T-cell (primary cell): Measurements from ENCODE around the gene TUBA4B. TPM values are rescaled to one million over a fixed set of nuclear protein-coding genes. Genes with fewer than 3 reads are reported as not detected.

Source experiments
- ATAC-seq, 4 experiments: fragments of 200-7000 bp in 3 of 4; fragments of 150-1000 bp in 1 of 4; cut with Tn5 transposase; replicated peaks in 1 of 4; 1 replicate in 3 of 4; 2 replicates in 1 of 4; pipeline ENCODE4 v1.10.0; 2021; ENCODE audit warnings: moderate library complexity in 3 of 4, mild to moderate bottlenecking in 2 of 4, moderate number of reproducible peaks in 1 of 4
- CTCF ChIA-PET, 2 donors: fragments of 300-600 bp; sonication (Branson Sonifier 250); formaldehyde crosslinking; loops; one replicate each; lab custom pipeline; 2022; ENCODE audit warnings: antibody characterized with exemption in 2 of 2; lab: Charles Lee
- POLR2A ChIA-PET, 2 donors: fragments of 300-600 bp; sonication (Branson Sonifier 250); formaldehyde crosslinking; loops; one replicate each; lab custom pipeline; 2022; ENCODE audit warnings: antibody characterized with exemption in 2 of 2; lab: Charles Lee
- DNase-seq, 35 experiments: peaks; one replicate each; pipeline versions ENCODE4 v3.0.0 to v3.0.0-alpha.2; 2013 to 2023
- H3K27ac ChIP-seq: one replicate; pipeline ENCODE4 v1.5.1; 2013; ENCODE audit warnings: low read length
- H3K27me3 ChIP-seq, 2 experiments: replicated peaks in 1 of 2; 1 replicate in 1 of 2; 2 replicates in 1 of 2; pipeline versions ENCODE4 v1.6.1 to v1.7.0; 2013; ENCODE audit warnings: low read length in 1 of 2, mixed read lengths in 1 of 2; ENCODE audit not compliant: control insufficient read depth in 2 of 2, insufficient read depth in 2 of 2; ENCODE audit errors: extremely low read depth in 1 of 2
- H3K36me3 ChIP-seq, 2 donors: 1 replicate in 1 of 2; 2 replicates in 1 of 2; pipeline versions ENCODE4 v1.6.1 to v1.7.0; 2013; ENCODE audit warnings: low read length in 1 of 2; ENCODE audit not compliant: control insufficient read depth in 2 of 2, insufficient read depth in 1 of 2; ENCODE audit errors: extremely low read depth in 1 of 2
- H3K4me1 ChIP-seq, 2 experiments: 1 replicate in 1 of 2; 2 replicates in 1 of 2; pipeline versions ENCODE4 v1.6.1 to v1.7.0; 2013; ENCODE audit warnings: low read length in 2 of 2, mixed read lengths in 1 of 2; ENCODE audit not compliant: insufficient read depth in 2 of 2, control insufficient read depth in 1 of 2; ENCODE audit errors: extremely low read depth in 1 of 2
- H3K4me3 ChIP-seq, 2 donors: 1 replicate in 1 of 2; 2 replicates in 1 of 2; pipeline versions ENCODE4 v1.5.1 to v1.7.0; 2013; ENCODE audit warnings: mild to moderate bottlenecking in 2 of 2, low read length in 1 of 2, moderate library complexity in 1 of 2; ENCODE audit not compliant: control insufficient read depth in 1 of 2; ENCODE audit errors: extremely low read depth in 1 of 2
- H3K9me3 ChIP-seq: 2 replicates; pipeline ENCODE4 v1.7.0; 2013
- H3K27ac Mint-ChIP-seq, 2 donors: one replicate each; pipeline ENCODE4 v1.8.0; 2020 to 2021; ENCODE audit warnings: mild to moderate bottlenecking in 2 of 2, mixed read lengths in 2 of 2
- H3K27me3 Mint-ChIP-seq, 2 donors: one replicate each; pipeline ENCODE4 v1.8.0; 2021 to 2022; ENCODE audit warnings: mixed read lengths in 2 of 2
- H3K36me3 Mint-ChIP-seq: one replicate; pipeline ENCODE4 v1.8.0; 2021; ENCODE audit warnings: mixed read lengths
- H3K4me1 Mint-ChIP-seq, 3 donors: one replicate each; pipeline ENCODE4 v1.8.0; 2020 to 2022; ENCODE audit warnings: mixed read lengths in 3 of 3, mild to moderate bottlenecking in 1 of 3
- H3K4me3 Mint-ChIP-seq, 3 donors: one replicate each; pipeline ENCODE4 v1.8.0; 2020 to 2022; ENCODE audit warnings: mild to moderate bottlenecking in 3 of 3, mixed read lengths in 3 of 3, moderate library complexity in 3 of 3
- H3K9me3 Mint-ChIP-seq, 3 donors: one replicate each; pipeline ENCODE4 v1.8.0; 2020 to 2022; ENCODE audit warnings: mixed read lengths in 3 of 3
- WGBS: methylation state at CpG from one replicate; pipeline ENCODE4 v1.1.5; 2013; ENCODE audit warnings: missing lambda C conversion rate; ENCODE audit not compliant: insufficient coverage; 5-methylcytosine and 5-hydroxymethylcytosine counted together
- total RNA-seq, 35 experiments: library from RNA in 6 of 35; stranded (reverse) in 6 of 35; fragments of 120-200 nt in 1 of 35; gene quantifications; one replicate each; pipeline versions ENCODE4 v1.2.1 to v1.2.4 and lab custom pipeline; 2013 to 2026

The TUBA4B gene
- total RNA-seq, 5 donors from 2014 or later (not counting 1 experiment from before 2014, with no cell fraction given), result not detected

GRCh38 chr2:219207134-219207883, 45.7 kb upstream of the TUBA4B start:
- H3K4me3 ChIP-seq, result peak overlapping the region; percentile 60 to 80
- H3K27me3 ChIP-seq, result no peaks in the 10 kb centered on the region
- WGBS, result 35% methylated on average over 17 of the region's 22 CpGs
- H3K9me3 ChIP-seq, result no peaks in the 10 kb centered on the region
- Mint-ChIP-seq H3K36me3 (peaks cover 4% of the 10 kb centered on the region), H3K27ac (peak overlapping the region; percentile 72 to 99), H3K27me3 (no peaks in the 10 kb centered on the region), H3K9me3 (no peaks in the 10 kb centered on the region), H3K4me3 (peak overlapping the region; percentile 84 to 90 (median 86)), H3K4me1 (peaks cover 45 to 50% (median 47%) of the 10 kb centered on the region in 3 donors)
- H3K4me1 ChIP-seq, result peaks cover 14 to 54% of the 10 kb centered on the region in 2 experiments
- CTCF ChIA-PET, result interaction anchor here in 1 of 2 donors (0.6 to 1.9 kb wide), 7 partner anchors 31 to 980 kb away, joined by 3 to 11 read pairs (median 6); partner anchors contain the start of gene CNPPD1
- ATAC-seq (no peak), DNase-seq (peak in 1 of 35 experiments; percentile 11)
- POLR2A ChIA-PET, result interaction anchor here (0.6 to 1.1 kb wide), 4 partner anchors 31 to 48 kb away, joined by 3 to 9 read pairs (median 3); partner anchors contain the start of genes CNPPD1 (in 1 of the 2) and GLB1L (in 1 of the 2)
- H3K36me3 ChIP-seq, result peaks cover 0 to 27% of the 10 kb centered on the region in 2 donors
- H3K27ac ChIP-seq, result peak overlapping the region; percentile 82

- Mint-ChIP-seq H3K4me3 (peak overlapping the region; percentile 84 to 90 (median 86)), H3K27me3 (no peaks in the 10 kb centered on the region), H3K36me3 (peaks cover 4% of the 10 kb centered on the region), H3K9me3 (no peaks in the 10 kb centered on the region), H3K27ac (peak overlapping the region; percentile 72 to 99), H3K4me1 (peaks cover 45 to 50% (median 47%) of the 10 kb centered on the region in 3 donors)
- CTCF ChIA-PET, result interaction anchor here (0.5 to 1.1 kb wide), 4 partner anchors 32 to 89 kb away, joined by 3 to 4 read pairs (median 3); partner anchors contain the start of gene CNPPD1 (in 1 of the 2)
- Histone ChIP-seq H3K27ac (peak overlapping the region; percentile 15), H3K9me3 (no peaks in the 10 kb centered on the region), H3K36me3 (peaks cover 0 to 27% of the 10 kb centered on the region in 2 donors), H3K4me1 (peaks cover 14 to 54% of the 10 kb centered on the region in 2 experiments), H3K27me3 (no peaks in the 10 kb centered on the region), H3K4me3 (no peak overlapping the region)
- WGBS, result 92% methylated on average over 5 of the region's 17 CpGs
- ATAC-seq (no peak), DNase-seq (no peak)
- POLR2A ChIA-PET, result interaction anchor here in 1 of 2 donors (0.5 to 0.6 kb wide), 2 partner anchors 49 to 312 kb away, joined by 3 read pairs; no protein-coding TSS in a partner anchor
Measured at GRCh38 chr2:219207884-219208740, 44.9 kb upstream of the TUBA4B start.

- Mint-ChIP-seq H3K9me3 (no peaks in the 10 kb centered on the region), H3K36me3 (peaks cover 7% of the 10 kb centered on the region), H3K4me1 (peaks cover 45 to 50% (median 47%) of the 10 kb centered on the region in 3 donors), H3K4me3 (peak overlapping the region in 2 of 3 donors; percentile 9 to 39), H3K27me3 (no peaks in the 10 kb centered on the region), H3K27ac (peak overlapping the region; percentile 72 to 99)
- Histone ChIP-seq H3K27me3 (no peaks in the 10 kb centered on the region), H3K4me1 (peaks cover 14 to 54% of the 10 kb centered on the region in 2 experiments), H3K27ac (peak overlapping the region; percentile 49), H3K36me3 (peaks cover 0 to 29% of the 10 kb centered on the region in 2 donors), H3K4me3 (no peak overlapping the region), H3K9me3 (no peaks in the 10 kb centered on the region)
- no peak for DNase-seq
- no peak for ATAC-seq
- ChIA-PET POLR2A (interaction anchor here in 1 of 2 donors (1.1 kb wide), 1 partner anchor 28 kb away, joined by 3 read pairs; no protein-coding TSS in a partner anchor), CTCF (interaction anchor here in 1 of 2 donors (1.0 kb wide), 1 partner anchor 50 kb away, joined by 4 read pairs; no protein-coding TSS in a partner anchor)
- 72% methylated on average over 8 of the region's 18 CpGs for WGBS
Measured at GRCh38 chr2:219209236-219210195, 43.5 kb upstream of the TUBA4B start.

GRCh38 chr2:219210196-219210885, 42.7 kb upstream of the TUBA4B start:
- H3K4me3 Mint-ChIP-seq, result no peak overlapping the region
- H3K27ac ChIP-seq, result peak overlapping the region; percentile 61
- H3K27me3 ChIP-seq, result no peaks in the 10 kb centered on the region
- peaks cover 45 to 50% (median 47%) of the 10 kb centered on the region in 3 donors for H3K4me1 Mint-ChIP-seq
- H3K36me3 Mint-ChIP-seq, result peaks cover 7% of the 10 kb centered on the region
- peak overlapping the region; percentile 85 to 99 for H3K27ac Mint-ChIP-seq
- no peaks in the 10 kb centered on the region for H3K9me3 Mint-ChIP-seq
- peaks cover 0 to 29% of the 10 kb centered on the region in 2 donors for H3K36me3 ChIP-seq
- ChIA-PET CTCF (interaction anchor here in 1 of 2 donors (1.5 to 2.2 kb wide), 2 partner anchors 34 to 51 kb away, joined by 26 to 39 read pairs; partner anchors contain the start of genes CNPPD1 and NHEJ1), POLR2A (interaction anchor here in 1 of 2 donors (0.8 kb wide), 1 partner anchor 51 kb away, joined by 3 read pairs; no protein-coding TSS in a partner anchor)
- WGBS, result 93% methylated on average over 18 of the region's 24 CpGs
- no peak for ATAC-seq
- DNase-seq, result no peak
- H3K4me3 ChIP-seq, result no peak overlapping the region
- H3K4me1 ChIP-seq, result peaks cover 14 to 54% of the 10 kb centered on the region in 2 experiments
- no peaks in the 10 kb centered on the region for H3K9me3 ChIP-seq
- no peaks in the 10 kb centered on the region for H3K27me3 Mint-ChIP-seq

- DNase-seq (no peak), ATAC-seq (no peak)
- Histone ChIP-seq H3K9me3 (no peaks in the 10 kb centered on the region), H3K27ac (peak overlapping the region; percentile 61), H3K36me3 (peaks cover 0 to 29% of the 10 kb centered on the region in 2 donors), H3K4me3 (peak overlapping the region in 1 of 2 donors; percentile 2), H3K27me3 (no peaks in the 10 kb centered on the region), H3K4me1 (peaks cover 14 to 51% of the 10 kb centered on the region in 2 experiments)
- ChIA-PET POLR2A (interaction anchor here (0.6 to 1.2 kb wide), 3 partner anchors 23 to 51 kb away, joined by 3 to 12 read pairs (median 3); no protein-coding TSS in a partner anchor), CTCF (interaction anchor here (0.6 to 2.2 kb wide), 21 partner anchors 17 to 111 kb away, joined by 3 to 39 read pairs (median 5); partner anchors contain the start of genes SLC23A3 (in 2 of the 2), ANKZF1 (in 1 of the 2), CNPPD1 (in 1 of the 2) and DNAJB2 (in 1 of the 2))
- H3K36me3 Mint-ChIP-seq, result peaks cover 7% of the 10 kb centered on the region
- H3K27me3 Mint-ChIP-seq, result no peaks in the 10 kb centered on the region
- H3K27ac Mint-ChIP-seq, result peak overlapping the region; percentile 96 to 98
- no peaks in the 10 kb centered on the region for H3K9me3 Mint-ChIP-seq
- WGBS, result 100% methylated on average over 2 of the region's 9 CpGs
- peak overlapping the region; percentile 8 to 66 (median 61) for H3K4me3 Mint-ChIP-seq
- H3K4me1 Mint-ChIP-seq, result peaks cover 44 to 49% (median 47%) of the 10 kb centered on the region in 3 donors
Measured at GRCh38 chr2:219210886-219211362, 42.1 kb upstream of the TUBA4B start.
